Smooth muscle cell (in vitro differentiated cells): Measurements from ENCODE around the gene C5orf47. TPM values are rescaled to one million over a fixed set of nuclear protein-coding genes. Genes with fewer than 3 reads are reported as not detected.

ENCODE experiments used
- DNase-seq: peaks from one replicate; lab custom pipeline; 2025; ENCODE audit not compliant: unreplicated experiment; lab: John Stamatoyannopoulos, UW
- H2AFZ ChIP-seq: fragments of 200-600 bp; sonication (generic); 2 replicates; pipeline ENCODE4 v1.6.0; 2016; ENCODE audit warnings: antibody characterized with exemption, low read depth, mild to moderate bottlenecking
- H3F3A ChIP-seq: fragments of 200-600 bp; sonication (generic); 2 replicates; pipeline ENCODE4 v1.6.0; 2017; ENCODE audit warnings: antibody characterized with exemption, low read depth
- H3K27ac ChIP-seq: fragments of 200-600 bp; sonication (generic); 2 replicates; pipeline ENCODE4 v1.5.1; 2016; ENCODE audit warnings: low read depth, mild to moderate bottlenecking
- H3K27me3 ChIP-seq: fragments of 200-600 bp; sonication (generic); 2 replicates; pipeline ENCODE4 v1.6.1; 2016; ENCODE audit warnings: low read depth, mild to moderate bottlenecking
- H3K36me3 ChIP-seq: fragments of 200-600 bp; sonication (generic); 2 replicates; pipeline ENCODE4 v1.5.1; 2016; ENCODE audit warnings: low read depth
- H3K4me1 ChIP-seq: fragments of 200-600 bp; sonication (generic); 2 replicates; pipeline ENCODE4 v1.5.1; 2016; ENCODE audit warnings: low read depth
- H3K4me2 ChIP-seq: fragments of 200-600 bp; sonication (generic); 2 replicates; pipeline ENCODE4 v1.6.0; 2016; ENCODE audit warnings: mild to moderate bottlenecking
- H3K4me3 ChIP-seq: fragments of 200-600 bp; sonication (generic); 2 replicates; pipeline ENCODE4 v1.5.1; 2016; ENCODE audit warnings: mild to moderate bottlenecking
- H3K79me2 ChIP-seq: fragments of 200-600 bp; sonication (generic); 2 replicates; pipeline ENCODE4 v1.6.0; 2016; ENCODE audit warnings: low read depth, mild to moderate bottlenecking
- H3K9ac ChIP-seq: fragments of 200-600 bp; sonication (generic); 2 replicates; pipeline ENCODE4 v1.6.0; 2016; ENCODE audit warnings: low read depth
- H3K9me3 ChIP-seq: fragments of 200-600 bp; sonication (generic); replicated peaks from 2 replicates; pipeline ENCODE4 v1.5.1; 2016; ENCODE audit warnings: low read depth
- H4K20me1 ChIP-seq: fragments of 200-600 bp; sonication (generic); 2 replicates; pipeline ENCODE4 v1.6.0; 2016; ENCODE audit warnings: low read depth
- WGBS: methylation state at CpG from one replicate; pipeline ENCODE4 v1.1.7; 2016; ENCODE audit warnings: low lambda C conversion rate; 5-methylcytosine and 5-hydroxymethylcytosine counted together
- polyA plus RNA-seq: library from polyadenylated mRNA; unstranded; fragments of >200 nt; fragmentation: Nextera tagmentation; extraction: Ambion mirVana; gene quantifications from 2 replicates; pipeline ENCODE4 v1.2.1, GENCODE V29; 2016
- total RNA-seq: library from RNA; depleted of rRNA; stranded (reverse); fragments of >200 nt; gene quantifications from 2 replicates; pipeline ENCODE4 v1.2.3, GENCODE V29; 2014
- TF ChIP-seq, protein P1 (sequence below): fragments of 200-600 bp; sonication (generic); IDR thresholded peaks from 2 replicates; pipeline ENCODE4 v1.5.1; 2017; ENCODE audit warnings: borderline replicate concordance, mild to moderate bottlenecking, antibody characterized with exemption; ENCODE audit not compliant: insufficient read depth, poor library complexity, severe bottlenecking

Gene C5orf47
- total and polyA plus RNA-seq, 2 experiments from 2014 or later, result not detected

DNA sequence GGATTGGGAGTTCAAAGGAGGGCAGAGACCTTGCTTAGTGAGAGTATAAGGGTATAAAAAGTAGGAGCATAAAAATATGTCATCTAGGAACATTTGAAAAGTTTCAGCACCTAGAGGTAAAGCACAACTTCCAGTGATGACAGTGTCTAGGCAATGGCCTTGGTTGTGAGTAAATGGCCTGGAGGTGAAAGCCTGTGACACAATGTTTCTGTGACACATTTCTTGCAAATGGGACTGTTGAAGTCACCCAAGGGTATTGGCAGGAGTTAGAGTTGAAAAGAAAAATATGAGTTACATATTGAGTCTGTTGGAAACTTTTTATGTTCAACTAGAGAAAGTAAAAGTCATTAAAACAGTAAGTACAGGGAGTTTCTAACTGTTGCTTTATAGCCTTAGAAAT lies 14.8 kb downstream of the C5orf47 start:
- Histone ChIP-seq H2AFZ (no peak overlapping the region), H3K27me3 (peaks cover 24% of the 10 kb centered on the region), H3K79me2 (no peaks in the 10 kb centered on the region), H3K27ac (no peak overlapping the region), H3K4me3 (no peak overlapping the region), H3K9me3 (no peaks in the 10 kb centered on the region), H3K4me2 (no peak overlapping the region), H3F3A (no peaks in the 10 kb centered on the region), H3K36me3 (no peaks in the 10 kb centered on the region), H3K4me1 (no peaks in the 10 kb centered on the region), H3K9ac (no peak overlapping the region), H4K20me1 (no peaks in the 10 kb centered on the region)
- DNase-seq, result no peak
- TF ChIP-seq, protein P1, sequence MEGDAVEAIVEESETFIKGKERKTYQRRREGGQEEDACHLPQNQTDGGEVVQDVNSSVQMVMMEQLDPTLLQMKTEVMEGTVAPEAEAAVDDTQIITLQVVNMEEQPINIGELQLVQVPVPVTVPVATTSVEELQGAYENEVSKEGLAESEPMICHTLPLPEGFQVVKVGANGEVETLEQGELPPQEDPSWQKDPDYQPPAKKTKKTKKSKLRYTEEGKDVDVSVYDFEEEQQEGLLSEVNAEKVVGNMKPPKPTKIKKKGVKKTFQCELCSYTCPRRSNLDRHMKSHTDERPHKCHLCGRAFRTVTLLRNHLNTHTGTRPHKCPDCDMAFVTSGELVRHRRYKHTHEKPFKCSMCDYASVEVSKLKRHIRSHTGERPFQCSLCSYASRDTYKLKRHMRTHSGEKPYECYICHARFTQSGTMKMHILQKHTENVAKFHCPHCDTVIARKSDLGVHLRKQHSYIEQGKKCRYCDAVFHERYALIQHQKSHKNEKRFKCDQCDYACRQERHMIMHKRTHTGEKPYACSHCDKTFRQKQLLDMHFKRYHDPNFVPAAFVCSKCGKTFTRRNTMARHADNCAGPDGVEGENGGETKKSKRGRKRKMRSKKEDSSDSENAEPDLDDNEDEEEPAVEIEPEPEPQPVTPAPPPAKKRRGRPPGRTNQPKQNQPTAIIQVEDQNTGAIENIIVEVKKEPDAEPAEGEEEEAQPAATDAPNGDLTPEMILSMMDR, result no peak

GRCh38 chr5:174008922-174009321 lies 20.0 kb downstream of the C5orf47 start:
- Histone ChIP-seq H3F3A (no peaks in the 10 kb centered on the region), H3K36me3 (no peaks in the 10 kb centered on the region), H3K79me2 (no peaks in the 10 kb centered on the region), H3K4me3 (no peak overlapping the region), H4K20me1 (no peaks in the 10 kb centered on the region), H3K27me3 (peaks cover 12% of the 10 kb centered on the region), H3K9me3 (no peaks in the 10 kb centered on the region), H2AFZ (no peak overlapping the region), H3K9ac (no peak overlapping the region), H3K4me2 (no peak overlapping the region), H3K4me1 (no peaks in the 10 kb centered on the region), H3K27ac (no peak overlapping the region)
- 89% methylated on average over 5 of the region's 5 CpGs for WGBS
- TF ChIP-seq, protein P1, result no peak
- DNase-seq, result no peak

GRCh38 chr5:174010365-174010764 lies 21.4 kb downstream of the C5orf47 start:
- WGBS, result 72% methylated on average over 1 of the region's 1 CpG

DNA sequence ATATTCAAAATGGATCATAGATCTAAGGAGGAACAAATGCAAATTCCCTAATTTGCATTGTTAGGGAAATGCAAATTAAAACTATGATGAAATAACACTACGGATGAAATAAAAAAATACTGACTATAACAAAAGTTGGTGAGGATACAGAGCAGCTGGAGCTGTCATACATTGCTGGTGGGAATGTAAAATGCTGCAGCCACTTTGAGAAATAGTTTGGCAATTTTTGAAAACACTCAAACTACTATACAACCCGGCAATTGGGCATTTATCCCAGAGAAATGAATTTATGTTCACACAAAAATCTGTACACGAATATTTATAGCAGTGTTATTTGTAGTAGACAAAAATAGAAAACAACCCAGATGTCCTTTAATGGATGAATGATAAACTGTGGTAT lies 22.5 kb downstream of the C5orf47 start:
- H3K27me3 ChIP-seq, result no peaks in the 10 kb centered on the region
- no peaks in the 10 kb centered on the region for H3F3A ChIP-seq
- H3K9me3 ChIP-seq, result no peaks in the 10 kb centered on the region
- TF ChIP-seq, protein P1, result no peak
- no peaks in the 10 kb centered on the region for H3K4me1 ChIP-seq
- no peaks in the 10 kb centered on the region for H3K36me3 ChIP-seq
- no peak overlapping the region for H3K4me2 ChIP-seq
- H4K20me1 ChIP-seq, result no peaks in the 10 kb centered on the region
- 71% methylated on average over 3 of the region's 3 CpGs for WGBS
- H3K27ac ChIP-seq, result no peak overlapping the region
- no peak overlapping the region for H3K4me3 ChIP-seq
- no peak for DNase-seq
- no peak overlapping the region for H3K9ac ChIP-seq
- no peak overlapping the region for H2AFZ ChIP-seq
- H3K79me2 ChIP-seq, result no peaks in the 10 kb centered on the region

More at GRCh38 chr5:174010365-174010764, 21.4 kb downstream of the C5orf47 start:
- H2AFZ ChIP-seq, result no peak overlapping the region
- no peaks in the 10 kb centered on the region for H3K79me2 ChIP-seq
- H3K4me1 ChIP-seq, result no peaks in the 10 kb centered on the region
- H3K27ac ChIP-seq, result no peak overlapping the region
- TF ChIP-seq, protein P1, result no peak
- no peak for DNase-seq
- no peaks in the 10 kb centered on the region for H3F3A ChIP-seq
- H3K36me3 ChIP-seq, result no peaks in the 10 kb centered on the region
- H3K9ac ChIP-seq, result no peak overlapping the region
- no peaks in the 10 kb centered on the region for H3K9me3 ChIP-seq
- no peaks in the 10 kb centered on the region for H4K20me1 ChIP-seq
- no peak overlapping the region for H3K4me3 ChIP-seq
- H3K4me2 ChIP-seq, result no peak overlapping the region
- H3K27me3 ChIP-seq, result peaks cover 10% of the 10 kb centered on the region
